H9 (cell line): ENCODE data around the gene GABRR3. TPM values are rescaled to one million over a fixed set of nuclear protein-coding genes. Genes with fewer than 3 reads are reported as not detected.

Source experiments
- DNase-seq: peaks from one replicate; pipeline ENCODE4 v3.0.0-alpha.2; 2017
- H2AFZ ChIP-seq: one replicate; pipeline ENCODE4 v1.6.1; 2013; ENCODE audit warnings: mild to moderate bottlenecking, low read length, control low read depth, moderate library complexity
- H2AK5ac ChIP-seq: 2 replicates; pipeline ENCODE4 v1.6.1; 2013; ENCODE audit warnings: low read length, control low read depth, mixed read lengths; ENCODE audit not compliant: insufficient read length
- H2BK120ac ChIP-seq: one replicate; pipeline ENCODE4 v1.6.1; 2013; ENCODE audit warnings: low read depth, mild to moderate bottlenecking, low read length, control low read depth, inconsistent platforms; ENCODE audit not compliant: poor library complexity, severe bottlenecking
- H2BK12ac ChIP-seq: 2 replicates; pipeline ENCODE4 v1.6.1; 2013; ENCODE audit warnings: low read length, control low read depth, mixed read lengths, low read depth; ENCODE audit not compliant: insufficient read length
- H2BK15ac ChIP-seq: 2 replicates; pipeline ENCODE4 v1.6.1; 2013; ENCODE audit warnings: low read depth, low read length, control low read depth
- H2BK20ac ChIP-seq: one replicate; pipeline ENCODE4 v1.6.1; 2013; ENCODE audit warnings: low read depth, mild to moderate bottlenecking, low read length, control low read depth, inconsistent platforms; ENCODE audit not compliant: poor library complexity, severe bottlenecking
- H2BK5ac ChIP-seq: 2 replicates; pipeline ENCODE4 v1.6.1; 2013; ENCODE audit warnings: low read length, control low read depth, mixed read lengths; ENCODE audit not compliant: insufficient read length
- H3K14ac ChIP-seq: 2 replicates; pipeline ENCODE4 v1.6.1; 2013; ENCODE audit warnings: low read length, control low read depth; ENCODE audit not compliant: insufficient read depth
- H3K18ac ChIP-seq: 2 replicates; pipeline ENCODE4 v1.6.1; 2013; ENCODE audit warnings: low read depth, mild to moderate bottlenecking, mixed read lengths, low read length, control low read depth; ENCODE audit not compliant: insufficient read length
- H3K23ac ChIP-seq: 2 replicates; pipeline ENCODE4 v1.6.1; 2013; ENCODE audit warnings: low read length, control low read depth, mixed read lengths, low read depth; ENCODE audit not compliant: insufficient read length
- H3K23me2 ChIP-seq: 2 replicates; pipeline ENCODE4 v1.6.1; 2013; ENCODE audit warnings: low read depth, mild to moderate bottlenecking, mixed read lengths, low read length, control low read depth; ENCODE audit not compliant: insufficient read length, poor library complexity, severe bottlenecking
- H3K27ac ChIP-seq: 2 replicates; pipeline ENCODE4 v1.5.1; 2013; ENCODE audit warnings: low read length, control low read depth, mixed read lengths, low read depth; ENCODE audit not compliant: insufficient read length
- H3K27me3 ChIP-seq: 2 replicates; pipeline ENCODE4 v1.6.1; 2013; ENCODE audit warnings: low read length, control low read depth, inconsistent platforms; ENCODE audit not compliant: insufficient read depth
- H3K4ac ChIP-seq: 2 replicates; pipeline ENCODE4 v1.6.1; 2013; ENCODE audit warnings: low read depth, mild to moderate bottlenecking, control low read depth, inconsistent platforms, low read length, moderate library complexity
- H3K4me1 ChIP-seq: 2 replicates; pipeline ENCODE4 v1.6.1; 2013; ENCODE audit warnings: low read length, control low read depth, inconsistent platforms; ENCODE audit not compliant: insufficient read depth
- H3K4me2 ChIP-seq: 2 replicates; pipeline ENCODE4 v1.6.1; 2013; ENCODE audit warnings: low read length, control low read depth, mixed read lengths; ENCODE audit not compliant: insufficient read length, insufficient read depth
- H3K56ac ChIP-seq: 2 replicates; pipeline ENCODE4 v1.6.1; 2013; ENCODE audit warnings: low read depth, mild to moderate bottlenecking, mixed read lengths, low read length, control low read depth; ENCODE audit not compliant: insufficient read length
- H3K79me1 ChIP-seq: 2 replicates; pipeline ENCODE4 v1.6.1; 2013; ENCODE audit warnings: low read depth, mild to moderate bottlenecking, moderate library complexity, low read length, control low read depth, inconsistent platforms; ENCODE audit not compliant: insufficient read depth, poor library complexity, severe bottlenecking
- H3K79me2 ChIP-seq: 2 replicates; pipeline ENCODE4 v1.6.1; 2013; ENCODE audit warnings: low read length, control low read depth, inconsistent platforms; ENCODE audit not compliant: insufficient read depth
- H3K9ac ChIP-seq: 2 replicates; pipeline ENCODE4 v1.6.1; 2013; ENCODE audit warnings: low read length, control low read depth, mixed read lengths; ENCODE audit not compliant: insufficient read length; ENCODE audit errors: extremely low read depth
- H3K9me3 ChIP-seq: one replicate; pipeline ENCODE4 v1.6.1; 2013; ENCODE audit warnings: low read depth, low read length, inconsistent platforms; ENCODE audit not compliant: control insufficient read depth
- H3T11ph ChIP-seq: one replicate; pipeline ENCODE4 v1.6.1; 2013; ENCODE audit warnings: mild to moderate bottlenecking, low read length, control low read depth, inconsistent platforms
- H4K20me1 ChIP-seq: one replicate; pipeline ENCODE4 v1.6.1; 2013; ENCODE audit not compliant: control insufficient read depth, insufficient read length, insufficient read depth
- H4K5ac ChIP-seq: 2 replicates; pipeline ENCODE4 v1.6.1; 2013; ENCODE audit warnings: low read depth, mild to moderate bottlenecking, mixed read lengths, low read length, control low read depth; ENCODE audit not compliant: insufficient read length
- H4K8ac ChIP-seq: replicated peaks from 2 replicates; pipeline ENCODE4 v1.6.1; 2013; ENCODE audit warnings: low read length, control low read depth, mixed read lengths, low read depth; ENCODE audit not compliant: insufficient read length
- H4K91ac ChIP-seq: 2 replicates; pipeline ENCODE4 v1.6.1; 2013; ENCODE audit warnings: low read depth, mild to moderate bottlenecking, moderate library complexity, mixed read lengths, low read length, control low read depth; ENCODE audit not compliant: insufficient read length
- H3K27ac Mint-ChIP-seq, 3 experiments: 2 replicates in 2 of 3; 3 replicates in 1 of 3; pipeline ENCODE4 v1.8.0; 2020 to 2021; ENCODE audit warnings: mixed read lengths in 3 of 3, mild to moderate bottlenecking in 1 of 3, moderate library complexity in 1 of 3
- H3K27me3 Mint-ChIP-seq: 2 replicates; pipeline ENCODE4 v1.8.0; 2021; ENCODE audit warnings: low read depth, mild to moderate bottlenecking, moderate library complexity, mixed read lengths
- H3K36me3 Mint-ChIP-seq, 3 experiments: 2 replicates in 2 of 3; 3 replicates in 1 of 3; pipeline ENCODE4 v1.8.0; 2020 to 2021; ENCODE audit warnings: low read depth in 3 of 3, mixed read lengths in 3 of 3; ENCODE audit not compliant: insufficient read depth in 1 of 3
- H3K4me1 Mint-ChIP-seq, 2 experiments: 2 replicates each; pipeline ENCODE4 v1.8.0; 2020; ENCODE audit warnings: mixed read lengths in 2 of 2
- H3K4me3 Mint-ChIP-seq, 2 experiments: 2 replicates in 1 of 2; 3 replicates in 1 of 2; pipeline ENCODE4 v1.8.0; 2020 to 2021; ENCODE audit warnings: mild to moderate bottlenecking in 2 of 2, mixed read lengths in 2 of 2, moderate library complexity in 1 of 2
- H3K9me3 Mint-ChIP-seq, 2 experiments: 2 replicates in 1 of 2; 3 replicates in 1 of 2; pipeline ENCODE4 v1.8.0; 2020; ENCODE audit warnings: mild to moderate bottlenecking in 2 of 2, mixed read lengths in 2 of 2, moderate library complexity in 1 of 2
- WGBS: extraction: QIAGEN DNeasy Blood & Tissue Kit; methylation state at CpG from one replicate; pipeline ENCODE4 v1.1.7; 2013; ENCODE audit warnings: missing lambda C conversion rate, low lambda C conversion rate, mixed read lengths; ENCODE audit not compliant: insufficient read length; ENCODE audit errors: extremely low coverage; 5-methylcytosine and 5-hydroxymethylcytosine counted together
- total RNA-seq: library from RNA; stranded (reverse); gene quantifications from 2 replicates; pipeline ENCODE4 v1.2.1, GENCODE V29; 2021
- TF ChIP-seq, protein P1 (sequence below): fragments of 200-600 bp; sonication (generic); conservative IDR thresholded peaks from 3 replicates; pipeline ENCODE4 v1.8.0; 2021; ENCODE audit warnings: antibody characterized with exemption, mild to moderate bottlenecking

The GABRR3 gene
- total RNA-seq, 1 experiment from 2014 or later, result not detected

- Histone ChIP-seq H3K23ac (no peak overlapping the region), H3K4me1 (no peaks in the 10 kb centered on the region), H4K20me1 (no peaks in the 10 kb centered on the region), H4K91ac (no peak overlapping the region), H4K8ac (no peak overlapping the region), H3K4me2 (no peak overlapping the region), H2BK20ac (no peak overlapping the region), H3K79me1 (no peaks in the 10 kb centered on the region), H2AK5ac (no peak overlapping the region), H3K18ac (no peak overlapping the region), H3K27me3 (no peaks in the 10 kb centered on the region), H3K14ac (no peak overlapping the region), H3K79me2 (no peaks in the 10 kb centered on the region), H3K23me2 (no peaks in the 10 kb centered on the region), H2BK15ac (no peak overlapping the region), H2BK5ac (no peak overlapping the region), H3K9me3 (no peaks in the 10 kb centered on the region), H2BK12ac (no peak overlapping the region), H3K9ac (no peak overlapping the region), H3K56ac (no peak overlapping the region), H4K5ac (no peak overlapping the region), H2BK120ac (no peak overlapping the region), H2AFZ (no peak overlapping the region), H3T11ph (no peak overlapping the region), H3K4ac (no peak overlapping the region), H3K27ac (no peak overlapping the region)
- Mint-ChIP-seq H3K4me3 (no peak overlapping the region), H3K36me3 (peaks cover 4 to 12% (median 7%) of the 10 kb centered on the region in 3 experiments; a peak in 6 of 7 replicates), H3K4me1 (0 out of 4 replicates have a peak, but pooled peaks cover 0 to 3% of the 10 kb centered on the region in 2 experiments), H3K27me3 (no peaks in the 10 kb centered on the region), H3K27ac (peak overlapping the region in 1 of 3 experiments; percentile 19; a peak in 1 of 7 replicates), H3K9me3 (no peaks in the 10 kb centered on the region)
- DNase-seq, result no peak
- TF ChIP-seq, protein P1, sequence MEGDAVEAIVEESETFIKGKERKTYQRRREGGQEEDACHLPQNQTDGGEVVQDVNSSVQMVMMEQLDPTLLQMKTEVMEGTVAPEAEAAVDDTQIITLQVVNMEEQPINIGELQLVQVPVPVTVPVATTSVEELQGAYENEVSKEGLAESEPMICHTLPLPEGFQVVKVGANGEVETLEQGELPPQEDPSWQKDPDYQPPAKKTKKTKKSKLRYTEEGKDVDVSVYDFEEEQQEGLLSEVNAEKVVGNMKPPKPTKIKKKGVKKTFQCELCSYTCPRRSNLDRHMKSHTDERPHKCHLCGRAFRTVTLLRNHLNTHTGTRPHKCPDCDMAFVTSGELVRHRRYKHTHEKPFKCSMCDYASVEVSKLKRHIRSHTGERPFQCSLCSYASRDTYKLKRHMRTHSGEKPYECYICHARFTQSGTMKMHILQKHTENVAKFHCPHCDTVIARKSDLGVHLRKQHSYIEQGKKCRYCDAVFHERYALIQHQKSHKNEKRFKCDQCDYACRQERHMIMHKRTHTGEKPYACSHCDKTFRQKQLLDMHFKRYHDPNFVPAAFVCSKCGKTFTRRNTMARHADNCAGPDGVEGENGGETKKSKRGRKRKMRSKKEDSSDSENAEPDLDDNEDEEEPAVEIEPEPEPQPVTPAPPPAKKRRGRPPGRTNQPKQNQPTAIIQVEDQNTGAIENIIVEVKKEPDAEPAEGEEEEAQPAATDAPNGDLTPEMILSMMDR, result no peak
- no CpG with 5 or more reads among the region's 3 CpGs for WGBS
These were observed 82.8 kb downstream of the GABRR3 start for GRCh38 chr3:97952280-97952679.
